Neural cell (in vitro differentiated cells): ENCODE results near the gene PLAGL1.

ENCODE experiments used
- EP300 ChIP-seq: fragments of 450-650 bp; conservative IDR thresholded peaks from 2 replicates; pipeline ENCODE4 v1.6.1; 2014; ENCODE audit warnings: antibody characterized with exemption, mild to moderate bottlenecking, moderate library complexity; ENCODE audit not compliant: poor library complexity, severe bottlenecking
- EZH2 ChIP-seq: fragments of 200-600, 300-800 bp; shearing (Covaris generic), sonication (generic); IDR thresholded peaks from 2 replicates; pipeline ENCODE4 v1.6.1; 2014; ENCODE audit warnings: antibody characterized with exemption, low read length, borderline replicate concordance, mild to moderate bottlenecking; ENCODE audit not compliant: insufficient read depth, poor library complexity, severe bottlenecking
- POLR2AphosphoS5 ChIP-seq: IDR thresholded peaks from 2 replicates; pipeline ENCODE4 v1.6.1; 2012
- RAD21 ChIP-seq: fragments of 450-650 bp; conservative IDR thresholded peaks from 2 replicates; pipeline ENCODE4 v1.6.1; 2014; ENCODE audit warnings: antibody characterized with exemption, mild to moderate bottlenecking, moderate library complexity
- TAF1 ChIP-seq: IDR thresholded peaks from 2 replicates; pipeline ENCODE4 v1.6.1; 2012; ENCODE audit warnings: low read depth
- TF ChIP-seq, protein P1 (sequence below): fragments of 450-650 bp; IDR thresholded peaks from 2 replicates; pipeline ENCODE4 v1.5.1; 2014; ENCODE audit warnings: antibody characterized with exemption, mild to moderate bottlenecking, moderate library complexity; ENCODE audit not compliant: poor library complexity, severe bottlenecking
- TF ChIP-seq, protein P2 (sequence below): IDR thresholded peaks from 2 replicates; pipeline ENCODE4 v1.6.1; 2012; ENCODE audit warnings: borderline replicate concordance

- TF ChIP-seq, protein P1, sequence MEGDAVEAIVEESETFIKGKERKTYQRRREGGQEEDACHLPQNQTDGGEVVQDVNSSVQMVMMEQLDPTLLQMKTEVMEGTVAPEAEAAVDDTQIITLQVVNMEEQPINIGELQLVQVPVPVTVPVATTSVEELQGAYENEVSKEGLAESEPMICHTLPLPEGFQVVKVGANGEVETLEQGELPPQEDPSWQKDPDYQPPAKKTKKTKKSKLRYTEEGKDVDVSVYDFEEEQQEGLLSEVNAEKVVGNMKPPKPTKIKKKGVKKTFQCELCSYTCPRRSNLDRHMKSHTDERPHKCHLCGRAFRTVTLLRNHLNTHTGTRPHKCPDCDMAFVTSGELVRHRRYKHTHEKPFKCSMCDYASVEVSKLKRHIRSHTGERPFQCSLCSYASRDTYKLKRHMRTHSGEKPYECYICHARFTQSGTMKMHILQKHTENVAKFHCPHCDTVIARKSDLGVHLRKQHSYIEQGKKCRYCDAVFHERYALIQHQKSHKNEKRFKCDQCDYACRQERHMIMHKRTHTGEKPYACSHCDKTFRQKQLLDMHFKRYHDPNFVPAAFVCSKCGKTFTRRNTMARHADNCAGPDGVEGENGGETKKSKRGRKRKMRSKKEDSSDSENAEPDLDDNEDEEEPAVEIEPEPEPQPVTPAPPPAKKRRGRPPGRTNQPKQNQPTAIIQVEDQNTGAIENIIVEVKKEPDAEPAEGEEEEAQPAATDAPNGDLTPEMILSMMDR: no peak
- TF ChIP-seq, protein P2, sequence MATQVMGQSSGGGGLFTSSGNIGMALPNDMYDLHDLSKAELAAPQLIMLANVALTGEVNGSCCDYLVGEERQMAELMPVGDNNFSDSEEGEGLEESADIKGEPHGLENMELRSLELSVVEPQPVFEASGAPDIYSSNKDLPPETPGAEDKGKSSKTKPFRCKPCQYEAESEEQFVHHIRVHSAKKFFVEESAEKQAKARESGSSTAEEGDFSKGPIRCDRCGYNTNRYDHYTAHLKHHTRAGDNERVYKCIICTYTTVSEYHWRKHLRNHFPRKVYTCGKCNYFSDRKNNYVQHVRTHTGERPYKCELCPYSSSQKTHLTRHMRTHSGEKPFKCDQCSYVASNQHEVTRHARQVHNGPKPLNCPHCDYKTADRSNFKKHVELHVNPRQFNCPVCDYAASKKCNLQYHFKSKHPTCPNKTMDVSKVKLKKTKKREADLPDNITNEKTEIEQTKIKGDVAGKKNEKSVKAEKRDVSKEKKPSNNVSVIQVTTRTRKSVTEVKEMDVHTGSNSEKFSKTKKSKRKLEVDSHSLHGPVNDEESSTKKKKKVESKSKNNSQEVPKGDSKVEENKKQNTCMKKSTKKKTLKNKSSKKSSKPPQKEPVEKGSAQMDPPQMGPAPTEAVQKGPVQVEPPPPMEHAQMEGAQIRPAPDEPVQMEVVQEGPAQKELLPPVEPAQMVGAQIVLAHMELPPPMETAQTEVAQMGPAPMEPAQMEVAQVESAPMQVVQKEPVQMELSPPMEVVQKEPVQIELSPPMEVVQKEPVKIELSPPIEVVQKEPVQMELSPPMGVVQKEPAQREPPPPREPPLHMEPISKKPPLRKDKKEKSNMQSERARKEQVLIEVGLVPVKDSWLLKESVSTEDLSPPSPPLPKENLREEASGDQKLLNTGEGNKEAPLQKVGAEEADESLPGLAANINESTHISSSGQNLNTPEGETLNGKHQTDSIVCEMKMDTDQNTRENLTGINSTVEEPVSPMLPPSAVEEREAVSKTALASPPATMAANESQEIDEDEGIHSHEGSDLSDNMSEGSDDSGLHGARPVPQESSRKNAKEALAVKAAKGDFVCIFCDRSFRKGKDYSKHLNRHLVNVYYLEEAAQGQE: no peak
- no peak for TF ChIP-seq POLR2AphosphoS5
- TF ChIP-seq RAD21: no peak
- TF ChIP-seq EZH2: no peak
- TF ChIP-seq EP300: no peak
- no peak for TF ChIP-seq TAF1
Observed at GRCh38 chr6:143934331-143934730, 73.7 kb downstream of the PLAGL1 start.
